Stomach (tissue), 9 donors: Measurements from ENCODE around the gene TMOD2. TPM values are rescaled to one million over a fixed set of nuclear protein-coding genes. Genes with fewer than 3 reads are reported as not detected.

Source experiments
- DNase-seq, 2 donors: peaks; one replicate each; pipeline versions ENCODE4 v3.0.0 to v3.0.0-alpha.2; 2013 to 2019
- H3K27ac ChIP-seq, 5 donors: fragments of 200-600 bp in 4 of 5; sonication (generic) in 4 of 5; one replicate each; pipeline ENCODE4 v1.5.1; 2013 to 2019; ENCODE audit warnings: mild to moderate bottlenecking in 1 of 5, moderate library complexity in 1 of 5
- H3K27me3 ChIP-seq, 3 donors: fragments of 200-600 bp; sonication (generic); one replicate each; pipeline ENCODE4 v1.5.1; 2017 to 2019; ENCODE audit warnings: mixed run types in 1 of 3
- H3K36me3 ChIP-seq, 4 donors: fragments of 200-600 bp; sonication (generic); 1 replicate in 3 of 4; 2 replicates in 1 of 4; pipeline ENCODE4 v1.5.1; 2016 to 2019
- H3K4me1 ChIP-seq, 4 donors: fragments of 200-600 bp; sonication (generic); one replicate each; pipeline ENCODE4 v1.5.1; 2016 to 2019
- H3K4me3 ChIP-seq, 4 donors: fragments of 200-600 bp; sonication (generic) in 3 of 4; one replicate each; pipeline ENCODE4 v1.5.1; 2016 to 2019; ENCODE audit warnings: mild to moderate bottlenecking in 1 of 4
- H3K9me3 ChIP-seq, 4 donors: fragments of 200-600 bp; sonication (generic); one replicate each; pipeline ENCODE4 v1.5.1; 2016 to 2019
- EP300 ChIP-seq: sonication (generic); formaldehyde crosslinking; IDR thresholded peaks from one replicate; pipeline ENCODE4 v1.6.1; 2017; ENCODE audit warnings: antibody characterized with exemption
- POLR2A ChIP-seq, 4 donors: fragments of 450-650 bp; IDR thresholded peaks; one replicate each; pipeline ENCODE4 v1.6.1; 2016; ENCODE audit warnings: antibody characterized with exemption in 4 of 4, control low read depth in 2 of 4, mild to moderate bottlenecking in 1 of 4, moderate library complexity in 1 of 4
- POLR2AphosphoS5 ChIP-seq, 3 donors: sonication (generic); formaldehyde crosslinking; IDR thresholded peaks; one replicate each; pipeline ENCODE4 v1.6.1; 2016; ENCODE audit warnings: antibody characterized with exemption in 3 of 3
- WGBS, 5 donors: extraction: QIAGEN DNeasy Blood & Tissue Kit in 3 of 5; methylation state at CpG; one replicate each; pipeline versions ENCODE4 v1.1.5 to v1.1.7; 2013 to 2018; 5-methylcytosine and 5-hydroxymethylcytosine counted together
- intact Hi-C: fragments of 100-400 bp; cut with DNase I; formaldehyde crosslinking; loops from one replicate; pipeline ENCODE4 v1.15.1; 2023; ENCODE audit warnings: low total_unique reads
- polyA plus RNA-seq, 3 donors: library from polyadenylated mRNA; stranded (reverse); fragments of 200-250 nt; gene quantifications; one replicate each; pipeline ENCODE4 v1.2.3, GENCODE V29; 2013
- total RNA-seq, 5 donors: library from RNA; depleted of rRNA; stranded (reverse); fragments of >200 nt; gene quantifications; one replicate each; pipeline versions ENCODE4 v1.1.0 to v1.2.3, GENCODE V29; 2014 to 2016
- TF ChIP-seq, protein P1 (sequence below), 7 experiments: fragments of 450-650 bp in 4 of 7; fragments of 200-600 bp in 3 of 7; sonication (generic) in 3 of 7; IDR thresholded peaks; one replicate each; pipeline ENCODE4 v1.5.1; 2016 to 2019; ENCODE audit warnings: antibody characterized with exemption in 7 of 7, control low read depth in 2 of 7, mild to moderate bottlenecking in 1 of 7
- donor health status: healthy with polysubstance abuse.
- donor health status: Bipolar disorder and iron deficiency.
- donor health status: healthy.

TMOD2 gene
- total and polyA plus RNA-seq, 8 donors, result 0.87 to 19.3 (median 3.1) TPM

DNA sequence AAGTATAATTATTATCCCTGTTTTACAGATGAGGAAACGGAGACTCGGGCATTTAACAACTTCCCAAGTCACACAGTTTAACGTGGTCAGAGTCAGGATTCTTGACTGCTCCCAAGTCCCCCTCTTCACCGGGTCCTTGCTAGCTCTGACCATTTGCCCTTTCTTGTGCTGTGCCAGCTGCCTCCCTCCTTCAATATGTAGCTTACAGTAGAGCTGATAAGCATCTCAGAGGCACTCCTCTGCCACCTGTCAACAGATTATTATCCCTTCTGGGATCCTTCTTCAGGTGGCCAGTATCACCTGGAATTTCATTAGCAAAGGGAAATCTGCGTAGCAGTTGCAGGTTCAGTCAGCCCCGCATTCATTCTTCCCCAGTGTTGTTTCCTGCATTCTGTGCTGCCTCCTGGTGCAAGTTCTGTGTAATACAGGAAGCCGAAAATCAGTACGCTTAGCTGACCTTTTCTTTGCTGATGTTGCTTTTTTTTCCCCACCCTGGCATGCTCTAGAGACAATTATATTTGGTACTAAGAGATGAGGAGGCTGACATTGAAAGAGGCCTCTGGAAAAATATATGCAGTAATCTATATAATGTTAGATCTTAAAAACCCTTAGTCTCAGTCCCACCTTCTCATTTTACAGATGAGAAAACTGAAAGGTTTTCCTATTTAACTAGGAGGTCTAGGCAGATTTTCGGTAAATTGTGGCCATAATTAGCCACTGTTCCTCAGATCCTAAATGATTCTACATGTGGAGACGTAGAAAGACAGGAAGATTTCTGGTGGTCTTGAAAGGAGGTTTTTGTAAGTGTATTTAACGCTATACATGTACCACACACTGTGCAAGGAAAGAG lies 24.8 kb downstream of the TMOD2 start:
- H3K27me3 ChIP-seq, result no peaks in the 10 kb centered on the region

DNA sequence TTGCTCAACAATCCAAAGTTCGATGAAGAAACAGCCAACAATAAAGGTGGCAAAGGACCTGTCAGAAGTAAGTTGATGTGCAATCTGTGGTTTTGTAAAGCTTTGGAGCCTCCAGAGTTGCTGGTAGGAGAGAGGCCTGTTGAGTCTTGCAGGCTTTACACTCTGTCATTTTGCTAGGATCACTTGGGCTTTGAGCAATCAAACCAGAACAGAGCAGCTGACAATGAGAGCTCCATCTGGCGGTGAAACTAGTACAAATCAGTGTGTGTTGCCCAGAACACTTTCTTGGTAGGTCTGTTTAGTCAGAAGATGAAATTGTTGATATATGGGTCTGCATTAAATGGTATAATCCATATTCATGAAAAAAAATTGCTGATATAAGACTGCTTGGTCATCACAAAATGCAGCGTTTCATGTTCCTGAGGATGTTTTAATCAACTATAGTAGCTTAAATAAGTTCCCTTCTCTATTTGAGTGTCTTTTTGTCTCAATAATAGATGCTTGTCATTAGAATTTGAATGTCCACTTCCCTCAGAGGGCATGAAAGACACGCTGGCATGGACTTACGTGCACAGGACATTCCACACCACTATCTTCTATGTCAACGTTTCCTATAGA lies 25.7 kb downstream of the TMOD2 start:
- TF ChIP-seq EP300 (no peak), POLR2AphosphoS5 (IDR thresholded peaks at IDR 0.05) (peak in 2 of 3 donors; percentile 20 to 53), POLR2A (IDR thresholded peaks at IDR 0.05) (no peak)
- TF ChIP-seq, protein P1, sequence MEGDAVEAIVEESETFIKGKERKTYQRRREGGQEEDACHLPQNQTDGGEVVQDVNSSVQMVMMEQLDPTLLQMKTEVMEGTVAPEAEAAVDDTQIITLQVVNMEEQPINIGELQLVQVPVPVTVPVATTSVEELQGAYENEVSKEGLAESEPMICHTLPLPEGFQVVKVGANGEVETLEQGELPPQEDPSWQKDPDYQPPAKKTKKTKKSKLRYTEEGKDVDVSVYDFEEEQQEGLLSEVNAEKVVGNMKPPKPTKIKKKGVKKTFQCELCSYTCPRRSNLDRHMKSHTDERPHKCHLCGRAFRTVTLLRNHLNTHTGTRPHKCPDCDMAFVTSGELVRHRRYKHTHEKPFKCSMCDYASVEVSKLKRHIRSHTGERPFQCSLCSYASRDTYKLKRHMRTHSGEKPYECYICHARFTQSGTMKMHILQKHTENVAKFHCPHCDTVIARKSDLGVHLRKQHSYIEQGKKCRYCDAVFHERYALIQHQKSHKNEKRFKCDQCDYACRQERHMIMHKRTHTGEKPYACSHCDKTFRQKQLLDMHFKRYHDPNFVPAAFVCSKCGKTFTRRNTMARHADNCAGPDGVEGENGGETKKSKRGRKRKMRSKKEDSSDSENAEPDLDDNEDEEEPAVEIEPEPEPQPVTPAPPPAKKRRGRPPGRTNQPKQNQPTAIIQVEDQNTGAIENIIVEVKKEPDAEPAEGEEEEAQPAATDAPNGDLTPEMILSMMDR (IDR thresholded peaks at IDR 0.05), result peak in 5 of 7 experiments; percentile 24 to 66 (median 61)
- Histone ChIP-seq H3K27me3 (no peaks in the 10 kb centered on the region), H3K4me1 (peaks cover 0 to 14% (median 7%) of the 10 kb centered on the region in 4 donors), H3K36me3 (peaks cover 6 to 39% (median 27%) of the 10 kb centered on the region in 4 donors), H3K9me3 (no peaks in the 10 kb centered on the region), H3K4me3 (no peak overlapping the region), H3K27ac (no peak overlapping the region)
- intact Hi-C loops, result no loop called here
- 44 to 60% (median 51%) methylated on average over 6 of the region's 6 CpGs for WGBS, 5 donors
- peak; percentile 73 to 92 for DNase-seq

More for the DNA sequence above, 24.8 kb downstream of the TMOD2 start:
- DNase-seq, result peak; percentile 56 to 84
- 45 to 57% (median 49%) methylated on average over 11 of the region's 11 CpGs for WGBS, 5 donors
- Histone ChIP-seq H3K36me3 (peaks cover 3 to 34% (median 25%) of the 10 kb centered on the region in 4 donors), H3K4me1 (peaks cover 0 to 14% (median 7%) of the 10 kb centered on the region in 4 donors), H3K9me3 (no peaks in the 10 kb centered on the region), H3K27ac (no peak overlapping the region), H3K4me3 (no peak overlapping the region)
- TF ChIP-seq, protein P1 (IDR thresholded peaks at IDR 0.05), result peak in 5 of 7 experiments; percentile 59 to 84 (median 73)
- TF ChIP-seq EP300 (no peak), POLR2AphosphoS5 (IDR thresholded peaks at IDR 0.05) (peak in 1 of 3 donors; percentile 47)
- intact Hi-C loops, result no loop called here

DNA sequence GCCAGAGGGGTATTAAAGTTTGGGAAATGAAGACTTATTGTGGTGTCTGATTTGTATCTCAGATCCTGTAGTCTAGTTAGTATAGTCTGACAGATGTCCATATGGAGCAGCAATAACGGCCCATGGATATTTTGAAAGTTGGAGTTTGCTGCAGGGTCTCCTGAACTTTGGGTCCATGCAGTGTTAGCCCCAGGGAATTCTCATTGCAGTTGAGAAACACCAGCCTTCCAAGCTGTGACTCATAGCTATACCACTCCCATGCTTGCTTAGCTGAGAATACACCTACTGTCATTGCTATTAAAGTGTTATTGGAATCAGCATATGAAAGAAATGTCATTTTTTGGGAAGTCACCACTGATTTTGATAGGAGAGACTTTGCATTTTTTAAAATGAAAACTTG lies 29.2 kb downstream of the TMOD2 start:
- Histone ChIP-seq H3K4me3 (no peak overlapping the region), H3K27ac (no peak overlapping the region), H3K4me1 (peaks cover 0 to 14% (median 7%) of the 10 kb centered on the region in 4 donors), H3K9me3 (peaks cover 0 to 4% (median 0%) of the 10 kb centered on the region in 4 donors), H3K27me3 (no peaks in the 10 kb centered on the region), H3K36me3 (peaks cover 6 to 36% (median 23%) of the 10 kb centered on the region in 4 donors)
- intact Hi-C loops, result no loop called here
- no peak for TF ChIP-seq POLR2A (IDR thresholded peaks at IDR 0.05)
- TF ChIP-seq POLR2AphosphoS5 (IDR thresholded peaks at IDR 0.05), result no peak
- TF ChIP-seq, protein P1 (IDR thresholded peaks at IDR 0.05), result no peak
- no peak for TF ChIP-seq EP300
- DNase-seq, result no peak
- 75 to 96% (median 88%) methylated on average over 1 of the region's 1 CpG for WGBS, 5 donors

DNA sequence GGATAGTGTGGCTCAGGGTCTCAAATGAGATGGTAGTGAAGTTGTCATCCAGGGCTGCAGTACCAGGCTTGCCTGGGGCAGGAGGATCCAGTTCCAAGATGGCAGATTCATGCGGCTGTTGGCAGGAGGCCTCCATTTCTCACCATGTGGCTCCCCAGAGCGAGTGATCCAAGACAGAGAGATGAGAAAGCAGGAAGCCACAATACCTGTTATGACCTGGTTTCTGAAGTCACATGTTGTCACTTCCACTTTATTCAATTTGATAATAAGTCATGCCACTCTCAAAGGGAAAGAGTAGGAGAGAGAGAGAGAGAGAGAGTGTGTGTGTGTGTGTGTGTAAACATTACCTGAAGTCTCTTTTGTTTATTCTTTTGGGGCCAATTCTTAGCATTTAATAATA lies 30.1 kb downstream of the TMOD2 start:
- Histone ChIP-seq H3K27ac (no peak overlapping the region), H3K4me1 (peaks cover 0 to 7% (median 2%) of the 10 kb centered on the region in 4 donors), H3K9me3 (peaks cover 0 to 4% (median 0%) of the 10 kb centered on the region in 4 donors), H3K36me3 (peaks cover 6 to 38% (median 25%) of the 10 kb centered on the region in 4 donors), H3K4me3 (no peak overlapping the region), H3K27me3 (no peaks in the 10 kb centered on the region)
- WGBS, 5 donors, result 46 to 94% (median 69%) methylated on average over 2 of the region's 2 CpGs
- no peak for DNase-seq
- intact Hi-C loops, result no loop called here
- no peak for TF ChIP-seq POLR2A (IDR thresholded peaks at IDR 0.05)
- TF ChIP-seq EP300, result no peak
- TF ChIP-seq, protein P1 (IDR thresholded peaks at IDR 0.05), result no peak
- TF ChIP-seq POLR2AphosphoS5 (IDR thresholded peaks at IDR 0.05), result no peak
